PC-9 (cell line): ENCODE results near the gene RBFOX1. TPM values are rescaled to one million over a fixed set of nuclear protein-coding genes. Genes with fewer than 3 reads are reported as not detected.

Experiments
- BruUV-seq: library from RNA; stranded (reverse); fragments of 400-500 nt; replicated peaks from 2 replicates; lab custom pipeline; 2021; lab: Mats Ljungman, UMichigan
- CTCF ChIA-PET: fragments of 300-600 bp; sonication (Branson Sonifier 250); formaldehyde crosslinking; loops from one replicate; lab custom pipeline; 2022; ENCODE audit warnings: antibody characterized with exemption; lab: Charles Lee
- POLR2A ChIA-PET: fragments of 300-600 bp; sonication (Branson Sonifier 250); formaldehyde crosslinking; loops from one replicate; lab custom pipeline; 2022; ENCODE audit warnings: antibody characterized with exemption; ENCODE audit not compliant: unreplicated experiment; lab: Charles Lee
- DNase-seq, 2 experiments: peaks; one replicate each; pipeline versions ENCODE4 v3.0.0 to v3.0.0-alpha.2; 2015 to 2022; ENCODE audit warnings: mixed read lengths in 1 of 2
- H2AFZ ChIP-seq: fragments of 200-600 bp; sonication (generic); 2 replicates; pipeline ENCODE4 v1.8.1; 2017; ENCODE audit warnings: antibody characterized with exemption
- H3F3A ChIP-seq: fragments of 200-600 bp; sonication (generic); 2 replicates; pipeline ENCODE4 v1.8.1; 2017; ENCODE audit warnings: antibody characterized with exemption, mild to moderate bottlenecking, low read depth; ENCODE audit not compliant: insufficient read depth
- H3K27ac ChIP-seq: fragments of 200-600 bp; sonication (generic); 2 replicates; pipeline ENCODE4 v1.6.1; 2016; ENCODE audit warnings: mixed run types
- H3K27me3 ChIP-seq: fragments of 200-600 bp; sonication (generic); 2 replicates; pipeline ENCODE4 v1.6.1; 2016; ENCODE audit warnings: low read depth, mixed run types; ENCODE audit not compliant: insufficient read depth
- H3K36me3 ChIP-seq: fragments of 200-600 bp; sonication (generic); 2 replicates; pipeline ENCODE4 v1.6.1; 2016; ENCODE audit warnings: low read depth, mixed run types
- H3K4me1 ChIP-seq: fragments of 200-600 bp; sonication (generic); replicated peaks from 2 replicates; pipeline ENCODE4 v1.6.1; 2016; ENCODE audit warnings: mixed run types; ENCODE audit not compliant: insufficient read depth
- H3K4me2 ChIP-seq: fragments of 200-600 bp; sonication (generic); 2 replicates; pipeline ENCODE4 v1.6.1; 2017; ENCODE audit warnings: mixed run types
- H3K4me3 ChIP-seq: fragments of 200-600 bp; sonication (generic); 2 replicates; pipeline ENCODE4 v1.6.1; 2016; ENCODE audit warnings: mixed run types
- H3K79me2 ChIP-seq: fragments of 200-600 bp; sonication (generic); 2 replicates; pipeline ENCODE4 v1.6.1; 2017; ENCODE audit warnings: low read depth, mixed run types
- H3K9me2 ChIP-seq: fragments of 200-600 bp; sonication (generic); 2 replicates; pipeline ENCODE4 v1.8.1; 2017; ENCODE audit warnings: mild to moderate bottlenecking; ENCODE audit not compliant: insufficient read depth
- H3K9me3 ChIP-seq: fragments of 200-600 bp; sonication (generic); 2 replicates; pipeline ENCODE4 v1.8.1; 2016; ENCODE audit warnings: low read depth; ENCODE audit not compliant: insufficient read depth
- H4K20me1 ChIP-seq: fragments of 200-600 bp; sonication (generic); 2 replicates; pipeline ENCODE4 v1.8.1; 2017; ENCODE audit not compliant: insufficient read depth
- EZH2 ChIP-seq: fragments of 200-600 bp; sonication (generic); IDR thresholded peaks from 2 replicates; pipeline ENCODE4 v1.8.0; 2017; ENCODE audit warnings: antibody characterized with exemption, low read depth
- intact Hi-C: fragments of 100-400 bp; cut with micrococcal nuclease; formaldehyde crosslinking; loops from one replicate; pipeline ENCODE4 v1.10.0; 2022; ENCODE audit not compliant: unreplicated experiment
- total RNA-seq: library from RNA; stranded (reverse); gene quantifications from 2 replicates; pipeline ENCODE4 v1.2.3, GENCODE V29; 2021
- TF ChIP-seq, protein P1 (sequence below): fragments of 200-600 bp; sonication (generic); conservative IDR thresholded peaks from 2 replicates; pipeline ENCODE4 v1.6.1; 2017; ENCODE audit warnings: mixed run types, antibody characterized with exemption, mild to moderate bottlenecking, moderate library complexity

RBFOX1 gene
- total RNA-seq, 1 experiment from 2014 or later: not detected

DNA sequence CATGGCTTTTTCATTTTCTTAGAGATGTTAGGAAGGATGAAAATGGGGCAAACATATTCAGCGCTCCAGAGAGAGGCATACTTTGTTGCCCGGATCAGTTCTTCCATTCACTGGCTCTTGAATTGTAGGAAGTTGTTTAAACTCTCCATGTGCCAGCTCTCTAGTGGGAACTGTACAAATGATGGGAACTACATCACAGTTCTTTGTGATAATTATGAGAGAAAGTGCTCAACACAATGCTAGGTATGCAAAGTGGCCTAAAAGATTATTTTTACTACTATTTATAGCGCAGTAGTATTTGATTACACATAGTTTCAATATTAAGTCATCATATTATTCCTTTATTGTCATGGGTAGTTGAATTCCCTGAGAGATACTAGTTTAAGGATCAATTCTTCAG is 268.5 kb downstream of the RBFOX1 start:
- ChIA-PET POLR2A (no interaction called here), CTCF (no interaction called here)
- Histone ChIP-seq H3F3A (no peaks in the 10 kb centered on the region), H3K27me3 (peaks cover 5% of the 10 kb centered on the region; the same call in 1 of the 2 replicates), H4K20me1 (no peaks in the 10 kb centered on the region), H3K4me3 (no peak overlapping the region), H3K27ac (no peak overlapping the region), H3K36me3 (no peaks in the 10 kb centered on the region), H3K4me1 (no peaks in the 10 kb centered on the region), H2AFZ (no peak overlapping the region), H3K79me2 (no peaks in the 10 kb centered on the region), H3K9me2 (no peaks in the 10 kb centered on the region), H3K9me3 (no peaks in the 10 kb centered on the region), H3K4me2 (no peak overlapping the region)
- DNase-seq: no peak
- no TSS peak for BruUV-seq
- no peak for TF ChIP-seq EZH2
- TF ChIP-seq, protein P1, sequence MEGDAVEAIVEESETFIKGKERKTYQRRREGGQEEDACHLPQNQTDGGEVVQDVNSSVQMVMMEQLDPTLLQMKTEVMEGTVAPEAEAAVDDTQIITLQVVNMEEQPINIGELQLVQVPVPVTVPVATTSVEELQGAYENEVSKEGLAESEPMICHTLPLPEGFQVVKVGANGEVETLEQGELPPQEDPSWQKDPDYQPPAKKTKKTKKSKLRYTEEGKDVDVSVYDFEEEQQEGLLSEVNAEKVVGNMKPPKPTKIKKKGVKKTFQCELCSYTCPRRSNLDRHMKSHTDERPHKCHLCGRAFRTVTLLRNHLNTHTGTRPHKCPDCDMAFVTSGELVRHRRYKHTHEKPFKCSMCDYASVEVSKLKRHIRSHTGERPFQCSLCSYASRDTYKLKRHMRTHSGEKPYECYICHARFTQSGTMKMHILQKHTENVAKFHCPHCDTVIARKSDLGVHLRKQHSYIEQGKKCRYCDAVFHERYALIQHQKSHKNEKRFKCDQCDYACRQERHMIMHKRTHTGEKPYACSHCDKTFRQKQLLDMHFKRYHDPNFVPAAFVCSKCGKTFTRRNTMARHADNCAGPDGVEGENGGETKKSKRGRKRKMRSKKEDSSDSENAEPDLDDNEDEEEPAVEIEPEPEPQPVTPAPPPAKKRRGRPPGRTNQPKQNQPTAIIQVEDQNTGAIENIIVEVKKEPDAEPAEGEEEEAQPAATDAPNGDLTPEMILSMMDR: no peak
- intact Hi-C loops: no loop called here

DNA sequence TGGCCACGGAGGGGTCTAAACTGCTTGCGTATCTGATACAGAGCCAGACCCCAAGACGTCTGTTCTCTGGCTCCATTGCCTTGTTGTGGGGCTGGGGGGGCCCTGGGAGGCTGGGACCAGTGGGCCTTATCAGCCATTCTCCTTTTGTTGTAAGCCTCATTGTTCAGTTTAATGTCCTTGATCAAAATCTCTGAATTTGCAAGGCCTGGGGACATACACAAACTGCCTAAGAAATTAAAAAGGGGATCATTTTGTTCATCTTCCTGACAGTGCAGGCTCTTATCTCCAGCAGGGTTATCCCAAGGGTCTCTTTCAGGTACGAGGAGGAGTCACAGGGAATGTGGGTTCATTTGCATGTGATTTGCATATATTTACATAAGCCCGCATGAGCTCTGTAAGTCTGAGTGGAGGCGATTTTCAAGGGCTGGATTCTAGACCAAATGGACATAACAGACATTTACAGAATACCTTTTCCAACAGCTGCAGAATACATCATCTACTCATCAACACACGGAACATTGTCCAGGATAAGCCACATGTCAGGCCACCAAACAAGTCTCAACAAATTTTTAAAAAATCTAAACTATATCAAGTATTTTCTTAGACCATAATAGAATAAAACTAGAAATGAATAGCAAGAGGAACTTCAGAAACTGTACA is 269.8 kb downstream of the RBFOX1 start:
- Histone ChIP-seq H3K4me1 (no peaks in the 10 kb centered on the region), H3K4me2 (no peak overlapping the region), H3K27ac (no peak overlapping the region), H3K27me3 (peaks cover 6% of the 10 kb centered on the region; the same call in 1 of the 2 replicates), H2AFZ (no peak overlapping the region), H3F3A (no peaks in the 10 kb centered on the region), H3K4me3 (no peak overlapping the region), H3K9me2 (no peaks in the 10 kb centered on the region), H3K36me3 (no peaks in the 10 kb centered on the region), H3K9me3 (no peaks in the 10 kb centered on the region), H4K20me1 (no peaks in the 10 kb centered on the region), H3K79me2 (no peaks in the 10 kb centered on the region)
- TF ChIP-seq, protein P1: no peak
- no peak for TF ChIP-seq EZH2
- no peak for DNase-seq
- ChIA-PET POLR2A (no interaction called here), CTCF (no interaction called here)
- intact Hi-C loops: no loop called here
- no TSS peak for BruUV-seq

DNA sequence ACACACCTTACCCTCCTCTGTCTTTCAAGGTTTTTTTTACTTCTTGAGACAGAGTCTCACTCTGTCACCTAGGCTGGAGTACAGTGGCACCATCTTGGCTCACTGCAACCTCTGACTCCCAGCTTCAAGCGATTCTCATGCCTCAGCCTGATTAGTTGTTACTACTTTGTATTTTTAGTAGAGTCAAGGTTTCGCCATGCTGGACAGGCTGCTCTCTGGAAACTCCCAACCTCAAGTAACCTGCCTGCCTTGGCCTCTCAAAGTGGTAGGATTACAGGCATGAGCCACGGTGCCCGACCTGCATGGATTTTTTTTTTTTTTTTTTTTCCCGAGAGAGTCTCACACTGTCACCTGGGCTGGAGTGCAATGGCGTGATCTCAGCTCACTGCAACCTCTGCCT is 273.2 kb downstream of the RBFOX1 start:
- POLR2A ChIA-PET: no interaction called here
- no peaks in the 10 kb centered on the region for H3K79me2 ChIP-seq
- H3K4me3 ChIP-seq: no peak overlapping the region
- no peak overlapping the region for H3K27ac ChIP-seq
- peaks cover 28% of the 10 kb centered on the region for H3K27me3 ChIP-seq
- no peak overlapping the region for H3K4me2 ChIP-seq
- no TSS peak for BruUV-seq
- no peaks in the 10 kb centered on the region for H3K9me2 ChIP-seq
- H3K36me3 ChIP-seq: no peaks in the 10 kb centered on the region
- H3K4me1 ChIP-seq: no peaks in the 10 kb centered on the region
- CTCF ChIA-PET: no interaction called here
- intact Hi-C loops: no loop called here
- no peaks in the 10 kb centered on the region; the same call in 1 of the 2 replicates for H4K20me1 ChIP-seq
- DNase-seq: no peak
- H2AFZ ChIP-seq: no peak overlapping the region
- TF ChIP-seq EZH2: no peak
- TF ChIP-seq, protein P1: no peak
- no peaks in the 10 kb centered on the region for H3F3A ChIP-seq
- no peaks in the 10 kb centered on the region for H3K9me3 ChIP-seq
